ENCODE measurements around the gene SNED1.

SNED1 gene

DNA sequence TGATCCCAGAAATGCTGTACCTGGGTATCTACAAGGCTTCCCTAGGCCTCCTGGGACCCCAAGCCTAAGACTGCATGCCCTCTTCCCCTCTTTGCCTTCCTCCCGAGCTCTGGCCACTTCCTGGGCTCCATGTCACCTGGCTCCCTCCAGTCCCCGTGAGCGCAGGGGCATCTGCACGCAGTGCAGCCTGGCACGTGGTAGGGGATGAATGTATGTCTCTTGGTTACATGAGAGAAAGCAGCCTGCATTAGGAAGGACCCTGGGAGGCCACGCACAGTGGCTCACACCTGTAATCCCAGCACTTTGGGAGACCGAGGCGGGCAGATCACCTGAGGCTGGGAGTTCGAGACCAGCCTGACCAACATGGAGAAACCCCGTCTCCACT, 135.0 kb downstream of the SNED1 start:
- DNase-seq = no peak

DNA sequence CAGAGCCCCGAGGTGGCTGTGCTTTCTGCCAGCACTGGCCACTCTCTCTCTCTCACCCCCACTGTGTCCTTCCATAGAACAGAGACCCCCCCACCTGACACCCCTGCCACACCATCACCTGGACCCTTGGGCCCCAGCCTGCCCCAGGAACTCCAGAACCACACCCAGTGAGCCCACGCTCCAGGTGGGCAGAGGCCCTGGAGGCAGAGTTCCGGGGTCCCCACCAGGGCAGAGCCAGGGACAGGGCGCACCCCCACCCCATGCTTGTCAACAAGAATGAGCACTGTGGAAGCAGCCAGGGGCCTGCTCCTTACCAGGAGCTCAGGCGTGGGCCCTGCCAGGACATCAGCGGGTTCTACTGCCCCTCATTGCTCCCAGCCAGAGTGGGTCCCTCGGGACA, 136.3 kb downstream of the SNED1 start:
- no peak for DNase-seq

DNA sequence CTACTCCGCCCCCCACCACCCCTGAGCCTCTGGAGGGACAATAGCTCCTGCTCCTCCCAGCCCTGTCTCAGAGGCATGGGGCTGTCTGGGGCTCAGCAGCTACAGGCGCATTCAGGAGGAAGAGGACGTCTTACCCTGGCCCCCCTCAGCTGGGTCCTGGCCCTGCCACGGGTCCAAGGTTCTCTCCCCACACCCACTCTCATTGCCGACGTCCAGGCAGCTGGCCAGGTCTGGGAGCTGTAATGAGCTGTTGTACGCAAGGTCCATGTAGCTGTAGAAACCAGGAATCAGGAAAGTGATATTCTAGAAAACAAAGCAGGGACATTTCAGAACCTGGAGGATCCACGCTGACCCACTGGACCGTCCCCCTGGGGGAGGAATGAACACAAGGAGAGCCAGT, 137.3 kb downstream of the SNED1 start:
- DNase-seq = no peak

DNA sequence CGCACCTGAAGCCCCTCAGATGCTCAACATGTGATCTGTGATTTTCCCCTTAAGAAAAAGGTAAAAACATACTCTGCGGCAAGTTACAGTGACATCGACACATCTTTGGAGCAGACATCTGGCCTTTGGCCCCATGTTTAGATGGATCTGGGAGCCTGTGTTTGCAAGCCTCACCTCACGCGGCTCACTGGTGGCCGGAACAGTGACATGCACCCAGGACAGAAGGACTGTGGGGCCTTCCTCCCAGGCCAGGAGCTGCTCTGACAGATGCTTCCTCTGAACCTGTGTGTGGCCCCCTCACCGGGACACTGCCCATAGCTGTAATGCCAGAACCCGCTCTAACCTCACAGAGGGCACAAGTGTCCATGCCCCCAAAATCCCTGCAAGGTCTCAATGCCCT, 137.8 kb downstream of the SNED1 start:
- DNase-seq = no peak

DNA sequence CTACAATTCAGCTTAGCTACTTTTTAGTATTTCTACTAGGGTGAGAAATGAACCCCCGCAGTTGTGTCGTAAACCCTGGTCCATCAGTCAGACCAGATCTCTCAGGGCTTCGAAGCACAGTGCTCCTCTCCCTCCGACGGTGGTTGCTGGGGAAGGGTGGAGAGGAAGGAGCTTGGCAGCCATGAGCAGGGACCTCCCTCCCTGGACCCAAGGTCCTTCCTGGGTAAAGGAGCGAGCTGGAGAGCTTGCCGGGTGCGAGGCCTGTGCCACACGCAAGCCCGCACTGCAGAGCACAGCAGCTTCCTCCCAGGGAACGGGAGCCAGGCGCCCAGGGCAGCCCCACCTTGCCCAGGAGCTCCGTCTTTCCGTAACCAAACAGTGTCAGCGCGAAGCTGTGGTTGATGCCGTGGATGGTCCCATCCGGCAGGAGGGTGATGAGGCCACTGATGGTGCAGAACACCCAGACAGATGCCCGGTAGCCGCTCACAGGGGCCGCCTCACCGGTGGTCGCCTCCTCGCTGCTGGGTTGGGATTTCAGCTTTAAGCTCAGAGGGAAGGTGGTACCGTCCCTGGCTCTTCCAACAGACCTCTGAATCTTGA, 138.3 kb downstream of the SNED1 start:
- DNase-seq = no peak

DNA sequence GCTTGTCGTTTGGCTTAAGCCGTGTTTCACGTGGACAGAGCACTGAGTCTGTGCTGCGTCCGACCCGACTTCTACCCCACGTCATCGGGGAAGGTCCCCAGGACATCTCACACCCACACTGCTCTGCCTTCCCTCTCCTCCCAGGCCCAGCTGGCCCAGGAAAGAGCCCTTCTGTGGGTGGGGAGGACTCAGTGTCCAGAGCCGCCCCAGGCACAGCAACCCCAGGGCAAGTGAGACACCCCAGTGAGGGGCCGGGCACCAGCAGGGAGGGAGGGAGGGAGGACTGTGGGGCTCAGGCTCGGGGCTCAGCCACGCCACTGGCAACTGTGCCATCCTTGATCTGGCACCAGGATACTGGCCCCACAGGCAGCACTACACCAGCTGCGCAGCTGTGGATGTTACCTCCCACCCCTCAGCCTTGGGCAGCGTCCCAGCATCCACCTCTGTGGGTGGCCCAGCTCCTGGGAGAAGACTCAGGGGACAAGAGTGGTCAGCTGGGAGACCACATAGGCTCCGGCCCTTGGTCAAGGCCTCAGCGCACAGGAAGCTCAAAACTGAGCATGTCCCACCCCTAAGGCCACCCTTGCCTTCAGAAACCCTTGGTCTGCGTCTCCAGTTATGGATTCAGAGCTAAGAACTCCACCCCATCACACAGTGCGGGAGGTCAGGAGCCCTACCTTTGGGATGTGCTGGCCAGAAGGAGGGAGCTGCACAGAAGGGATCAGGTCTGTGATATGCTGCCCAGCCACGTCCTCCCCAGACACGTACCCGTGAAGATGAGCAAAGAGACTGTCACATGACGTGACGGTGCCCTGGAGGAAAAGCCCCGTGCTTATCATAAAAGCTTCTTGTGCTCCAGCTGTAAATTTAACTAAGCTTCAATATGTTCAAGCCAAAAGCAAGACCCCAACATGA, 139.1 kb downstream of the SNED1 start:
- no peak for DNase-seq

DNA sequence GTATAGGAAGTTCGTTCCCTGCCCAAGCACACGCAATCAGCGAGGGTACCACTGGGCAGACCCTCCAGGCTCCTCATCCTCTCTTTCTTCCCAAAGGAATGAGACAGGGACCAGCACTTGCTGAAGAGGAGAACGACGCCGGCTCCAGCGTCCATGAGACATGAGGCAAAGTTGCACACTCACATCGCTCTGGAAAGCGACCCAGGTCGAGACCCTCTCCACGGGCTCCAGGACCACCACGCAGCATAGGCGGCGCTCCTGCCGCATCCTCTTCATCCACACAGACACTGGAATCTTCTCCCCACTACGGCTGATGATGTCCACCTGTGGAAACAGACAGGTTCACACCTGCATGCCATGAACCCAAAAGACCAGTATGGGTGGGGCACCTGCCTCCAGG, 140.1 kb downstream of the SNED1 start:
- DNase-seq = no peak

DNA sequence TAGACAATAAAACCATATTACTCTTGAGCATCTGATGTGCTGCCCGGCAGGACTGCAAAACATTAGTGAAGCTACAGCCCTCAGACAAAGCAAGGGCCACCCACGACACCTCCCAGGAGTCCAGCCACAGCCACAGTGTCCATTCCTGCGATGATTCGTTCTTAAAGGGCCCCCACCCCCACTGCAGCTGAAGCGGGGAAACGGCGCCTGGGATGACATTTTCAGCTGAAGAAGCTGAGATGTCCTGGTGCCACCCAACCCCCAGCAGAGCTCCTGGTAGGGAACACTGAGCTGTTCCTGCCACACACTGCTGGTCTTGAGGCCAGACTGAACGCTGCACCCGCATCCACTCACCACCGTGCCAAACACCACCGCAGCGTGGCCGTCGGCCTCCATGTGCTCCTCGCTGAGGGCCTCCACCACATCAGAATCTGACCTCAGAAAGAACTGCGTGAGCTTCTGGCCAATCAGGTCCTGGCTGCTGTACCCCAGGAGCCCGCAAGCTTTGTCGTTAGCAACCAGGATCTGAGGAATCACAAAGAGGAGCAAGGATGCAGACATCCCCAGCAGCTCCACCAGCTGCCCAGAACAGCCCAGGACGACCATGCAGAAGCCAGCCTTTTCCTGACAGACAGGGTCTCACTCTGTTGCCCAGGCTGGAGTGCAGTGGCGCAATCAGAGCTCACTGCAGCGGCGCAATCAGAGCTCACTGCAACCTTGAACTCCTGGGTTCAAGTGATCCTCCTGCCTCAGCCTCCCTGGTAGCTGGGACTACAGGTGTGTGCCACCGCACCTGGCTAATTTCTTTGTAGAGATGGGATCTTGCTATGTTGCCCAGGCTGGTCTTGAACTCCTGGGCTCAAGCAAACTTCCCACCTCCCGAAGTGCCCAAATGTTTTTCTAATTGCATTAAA, 141.4 kb downstream of the SNED1 start:
- DNase-seq = no peak

DNA sequence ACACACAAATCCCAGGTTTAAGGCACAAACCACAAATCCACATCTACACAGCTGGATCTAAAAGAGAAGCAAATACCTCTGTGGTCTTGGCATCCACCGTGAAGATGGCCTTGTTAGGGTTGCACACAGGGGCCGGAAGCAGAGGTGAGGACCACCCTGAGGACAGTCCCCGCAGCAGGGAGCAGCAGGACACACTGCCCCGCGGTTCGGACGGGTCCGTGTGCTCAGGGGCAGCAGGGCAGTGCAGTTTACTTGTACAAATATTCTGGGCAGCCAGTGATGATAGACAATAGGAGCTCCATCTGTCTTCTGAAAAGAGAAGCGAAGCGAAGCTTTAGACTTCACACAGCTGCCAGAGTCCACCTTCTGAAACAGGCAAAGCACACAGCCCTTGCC, 142.0 kb downstream of the SNED1 start:
- no peak for DNase-seq

DNA sequence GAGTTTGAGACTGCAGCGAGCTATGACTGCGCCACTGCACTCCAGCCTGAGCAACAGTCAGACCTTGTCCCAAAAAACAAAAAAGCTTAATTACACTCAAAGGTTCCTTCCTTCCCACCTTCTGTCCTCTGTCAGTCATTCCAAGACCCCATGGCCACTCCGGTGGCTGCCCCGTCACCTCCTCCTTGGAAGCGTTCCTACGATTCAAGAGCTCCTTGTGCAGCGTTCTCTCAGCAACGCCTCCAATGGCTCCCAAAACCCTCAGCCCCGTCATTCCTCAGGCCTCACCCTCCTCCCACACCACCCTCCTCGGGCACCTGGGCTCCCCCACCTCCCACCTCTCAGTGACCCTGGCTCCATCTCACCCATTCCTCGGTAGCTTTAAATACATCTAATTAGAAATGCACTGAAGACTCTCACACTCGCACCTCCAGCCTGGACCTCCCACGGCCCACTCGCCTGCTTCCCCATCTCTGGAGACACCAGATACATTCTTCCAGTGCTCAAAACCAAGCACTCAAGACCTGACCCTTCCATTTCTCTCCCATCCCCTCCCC, 142.9 kb downstream of the SNED1 start:
- DNase-seq = no peak

DNA sequence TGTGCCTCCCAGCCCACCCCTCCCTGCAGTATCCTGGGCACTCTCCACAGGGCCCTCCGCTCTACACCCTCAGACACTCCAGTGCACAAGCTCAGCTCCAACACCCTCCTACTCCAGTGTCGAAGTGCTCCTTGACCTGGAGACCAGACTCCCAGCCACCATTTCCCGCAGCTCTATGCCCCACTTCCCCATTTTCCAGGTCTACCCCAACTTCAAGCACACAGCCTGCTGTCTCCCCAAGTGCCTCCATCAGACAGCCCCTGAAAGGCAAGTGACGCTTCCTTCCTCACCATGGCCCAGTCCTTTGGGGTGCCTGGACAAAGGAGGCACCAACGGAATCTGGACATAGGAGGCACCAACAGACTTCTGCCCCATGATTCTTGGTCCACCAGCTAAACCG, 143.6 kb downstream of the SNED1 start:
- no peak for DNase-seq

DNA sequence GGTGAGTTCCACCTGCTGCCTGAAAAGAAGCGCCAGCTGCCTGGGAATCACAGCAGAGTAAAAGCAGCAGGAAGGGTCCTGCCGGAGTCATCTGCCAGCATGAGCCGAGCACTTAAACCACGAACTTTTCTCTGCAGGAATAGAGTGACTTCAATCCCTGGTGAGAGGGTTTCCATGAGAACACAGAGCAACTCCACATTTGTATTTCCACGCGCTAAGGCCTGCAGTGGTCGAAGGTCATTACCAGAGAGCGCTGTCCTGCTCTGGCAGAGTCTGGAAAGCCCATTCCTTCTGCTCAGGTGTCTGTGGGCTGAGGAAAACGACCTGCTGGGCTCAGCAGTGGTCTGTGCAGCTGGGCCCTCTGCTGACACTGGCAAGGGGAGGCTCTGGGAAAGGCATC, 144.2 kb downstream of the SNED1 start:
- DNase-seq = no peak
